H4 (cell line): ENCODE measurements around the gene PSEN2. TPM values are rescaled to one million over a fixed set of nuclear protein-coding genes. Genes with fewer than 3 reads are reported as not detected.

Experiments used
- DNase-seq: peaks from one replicate; pipeline ENCODE4 v3.0.0-alpha.2; 2015; ENCODE audit warnings: low spot score
- total RNA-seq: library from RNA; depleted of rRNA; stranded (reverse); fragments of >200 nt; shearing (Covaris generic); gene quantifications from 2 replicates; pipeline ENCODE4 v1.2.3, GENCODE V29; 2014

The PSEN2 gene
- total RNA-seq, 1 experiment from 2014 or later: 9.5 TPM

DNA sequence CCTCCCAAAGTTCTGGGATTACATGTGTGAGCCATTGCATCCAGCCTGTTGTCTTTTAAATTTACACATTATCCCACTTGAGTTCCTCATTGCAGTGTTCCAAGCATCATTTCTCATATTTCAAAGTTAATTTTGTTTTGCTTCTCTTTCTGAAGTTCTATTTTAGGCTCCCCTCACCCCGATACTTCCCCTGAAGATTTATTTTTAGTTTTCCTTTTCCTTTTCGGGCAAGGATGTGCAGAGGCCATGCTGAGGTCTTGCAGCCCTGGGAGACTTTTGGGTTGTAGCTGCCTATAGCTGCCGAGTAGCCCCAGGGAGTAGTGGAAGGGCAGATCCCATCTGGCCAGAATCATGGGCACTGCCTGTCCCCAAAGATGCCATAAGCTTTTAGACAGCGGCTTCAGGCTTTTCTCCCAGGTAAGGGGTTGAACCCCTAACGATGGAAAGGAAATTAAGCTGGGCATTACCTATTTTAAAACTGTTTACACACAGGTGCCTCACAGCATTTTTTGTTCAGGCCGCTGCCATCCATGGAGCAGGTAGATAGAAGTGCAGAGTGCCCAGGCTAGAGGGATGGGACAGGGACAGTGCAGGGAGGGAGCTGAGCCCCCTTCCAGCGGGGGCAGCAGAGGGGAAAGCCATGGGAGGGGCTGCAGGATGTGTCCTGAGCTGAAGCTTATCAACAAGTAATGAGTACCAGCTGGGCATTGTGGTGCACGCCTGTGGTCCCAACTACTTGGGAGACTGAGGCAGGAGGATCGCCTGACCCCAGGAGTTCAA is 15.9 kb downstream of the PSEN2 start:
- no peak for DNase-seq

DNA sequence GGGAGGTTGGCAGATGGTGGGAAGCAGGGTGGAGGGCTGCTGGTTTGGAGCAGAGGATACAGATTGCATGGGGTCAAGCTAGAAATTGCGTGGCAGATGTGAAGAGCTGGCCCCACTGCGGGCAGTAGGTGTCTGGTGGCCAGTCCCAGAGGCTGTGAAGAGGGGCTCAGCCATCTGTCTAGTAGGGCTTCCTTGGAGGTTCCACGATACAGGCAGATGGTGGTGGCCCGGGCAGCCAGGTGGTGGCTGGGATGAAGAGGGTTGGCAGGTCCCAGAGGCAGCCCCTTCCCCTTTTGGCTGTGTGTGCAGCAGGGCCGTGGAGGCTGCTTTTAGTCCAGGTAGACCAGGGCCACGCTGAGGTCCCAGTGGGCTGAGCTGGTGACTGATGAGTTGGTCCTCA is 16.6 kb downstream of the PSEN2 start:
- DNase-seq: no peak

DNA sequence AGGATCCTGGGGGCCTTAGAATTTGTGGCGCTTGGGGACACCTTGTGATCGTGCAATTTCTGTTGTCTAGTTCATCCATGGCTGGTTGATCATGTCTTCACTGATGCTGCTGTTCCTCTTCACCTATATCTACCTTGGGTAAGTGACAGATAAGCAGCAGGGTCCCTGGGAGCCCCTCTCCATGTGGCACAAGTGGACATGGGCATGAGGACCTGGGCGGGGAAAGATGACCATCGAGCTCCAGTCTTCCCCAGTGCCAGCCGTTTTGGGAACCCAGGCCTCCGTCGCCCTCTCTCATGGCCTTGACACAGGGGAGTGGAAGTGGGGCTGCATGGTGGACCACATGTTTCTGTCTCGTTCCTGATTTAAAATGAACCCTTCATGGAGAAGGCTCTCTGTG is 17.6 kb downstream of the PSEN2 start:
- DNase-seq: no peak

DNA sequence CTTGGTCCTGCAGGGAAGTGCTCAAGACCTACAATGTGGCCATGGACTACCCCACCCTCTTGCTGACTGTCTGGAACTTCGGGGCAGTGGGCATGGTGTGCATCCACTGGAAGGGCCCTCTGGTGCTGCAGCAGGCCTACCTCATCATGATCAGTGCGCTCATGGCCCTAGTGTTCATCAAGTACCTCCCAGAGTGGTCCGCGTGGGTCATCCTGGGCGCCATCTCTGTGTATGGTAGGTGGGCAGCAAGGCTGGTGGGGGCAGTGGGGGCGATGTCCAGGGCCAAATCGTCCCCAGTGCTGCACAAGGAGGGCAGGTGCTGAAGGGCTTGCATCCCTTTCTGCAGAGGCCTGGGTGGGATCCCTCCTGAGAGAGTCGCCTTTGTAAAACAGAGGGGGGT is 18.4 kb downstream of the PSEN2 start:
- DNase-seq: no peak

DNA sequence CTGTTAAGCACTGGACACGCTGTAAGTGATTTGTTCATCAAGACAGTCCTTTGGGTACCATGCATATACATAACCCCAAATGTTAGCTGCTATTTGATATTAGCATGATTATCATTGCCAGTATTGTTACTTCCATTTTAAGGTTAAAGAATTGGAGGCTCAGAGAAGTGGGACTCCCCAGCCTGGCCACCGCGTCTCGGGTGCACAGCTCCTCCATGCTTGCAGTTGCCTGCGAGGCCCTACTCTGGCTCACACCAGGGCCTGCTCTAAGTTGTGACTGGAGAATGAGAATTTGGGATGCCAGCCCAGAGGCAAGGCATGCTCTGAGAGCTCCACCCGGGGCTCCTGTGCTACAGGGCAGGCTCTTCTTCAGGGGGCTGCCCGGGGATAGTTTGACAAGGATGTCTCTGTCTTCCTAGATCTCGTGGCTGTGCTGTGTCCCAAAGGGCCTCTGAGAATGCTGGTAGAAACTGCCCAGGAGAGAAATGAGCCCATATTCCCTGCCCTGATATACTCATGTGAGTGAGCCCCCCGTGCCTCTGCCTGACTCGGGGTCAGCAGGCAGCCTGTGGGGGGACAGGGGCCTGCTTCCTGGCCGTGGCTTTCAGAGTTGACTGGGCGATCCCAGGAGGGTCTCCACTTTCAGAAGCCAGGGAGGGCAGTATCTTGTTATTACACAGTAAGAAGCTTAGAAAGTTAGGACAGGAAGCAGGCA is 19.4 kb downstream of the PSEN2 start:
- DNase-seq: no peak

DNA sequence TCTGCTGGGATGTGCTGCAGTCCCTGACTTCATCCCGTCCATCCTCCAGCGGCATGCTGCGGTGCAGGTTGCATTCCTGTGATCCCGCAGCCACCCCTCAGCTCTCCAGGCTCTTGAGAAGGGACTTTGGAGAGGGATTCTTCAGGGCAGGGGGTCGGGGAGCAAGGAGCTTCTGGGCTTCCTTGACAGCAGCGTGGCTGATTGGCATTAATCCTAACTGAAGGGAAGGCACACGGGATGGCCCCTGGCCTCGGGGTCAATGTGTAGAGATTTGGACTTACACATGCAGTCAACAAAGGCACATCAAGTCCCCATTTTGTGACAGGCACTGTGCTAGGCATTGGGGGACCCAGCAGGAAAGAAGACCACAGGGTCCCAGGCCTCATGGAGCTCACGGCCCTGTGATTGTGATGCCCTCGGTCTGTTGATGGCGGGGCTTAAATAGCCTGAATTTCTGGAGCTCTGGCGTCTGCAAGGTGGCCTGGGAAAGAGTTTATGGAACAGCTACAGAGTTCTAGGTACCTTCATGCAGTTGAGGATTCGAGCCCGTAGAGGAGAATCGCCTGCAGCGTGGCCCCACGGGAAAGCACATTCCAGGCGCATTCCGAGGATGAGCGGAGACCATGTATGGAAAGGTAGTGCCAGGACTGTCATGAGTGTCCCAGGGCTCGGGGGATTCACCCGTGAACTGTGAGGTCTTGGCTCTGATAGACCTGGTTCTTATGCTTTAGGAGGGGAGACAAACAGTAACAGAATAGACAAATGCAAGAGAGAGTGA is 20.1 kb downstream of the PSEN2 start:
- no peak for DNase-seq

DNA sequence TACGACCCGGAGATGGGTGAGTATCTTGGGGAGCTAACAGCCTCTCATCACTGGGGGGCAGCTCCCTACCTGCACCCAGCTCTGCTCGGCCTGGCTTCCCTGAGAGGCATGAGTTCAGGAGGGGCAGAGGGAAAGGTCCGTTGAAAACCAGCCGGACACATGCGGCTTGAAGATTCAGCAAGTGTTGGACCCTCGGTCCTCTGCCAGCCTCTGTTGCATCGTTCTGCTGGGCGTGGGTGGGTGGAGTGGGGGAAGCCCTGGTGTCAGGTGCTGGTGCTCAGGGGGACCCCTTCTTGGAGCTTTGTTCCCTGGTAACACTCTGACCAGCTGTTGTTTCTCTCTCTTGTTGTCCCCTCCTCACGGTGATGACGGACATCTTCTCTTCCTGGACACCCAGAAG is 20.9 kb downstream of the PSEN2 start:
- no peak for DNase-seq

DNA sequence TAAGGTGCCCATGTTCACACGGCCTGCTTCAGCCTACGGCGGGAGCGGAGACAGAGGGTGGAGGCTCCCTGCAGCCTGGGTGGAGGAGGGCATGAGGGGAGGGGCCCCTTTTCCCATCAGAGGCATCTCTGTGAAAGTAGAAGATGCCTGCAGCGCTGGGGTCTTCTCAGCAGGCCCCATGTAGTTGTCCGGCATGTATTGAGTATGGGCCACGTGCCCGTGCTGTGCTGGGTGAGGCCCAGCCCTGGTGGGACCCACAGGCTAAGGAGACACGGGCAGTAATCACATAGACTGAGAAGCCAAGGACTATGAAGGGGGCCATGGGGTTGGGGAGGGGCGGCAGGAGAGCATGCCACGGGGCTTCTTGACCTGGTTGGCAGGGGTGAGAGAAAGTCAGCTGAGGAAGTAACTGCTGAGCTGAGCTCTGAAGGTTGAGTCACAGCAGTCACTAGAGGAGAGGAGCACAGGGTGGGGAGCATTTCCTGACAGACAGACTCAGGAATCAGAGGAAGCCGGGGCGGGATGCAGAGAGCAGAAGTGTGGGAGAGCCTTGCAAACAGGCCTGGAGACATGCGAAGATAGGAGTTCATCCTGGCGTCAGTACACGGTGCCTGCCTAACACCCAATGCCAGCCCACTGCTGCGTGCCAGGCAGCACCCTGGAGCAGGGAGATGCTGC is 21.6 kb downstream of the PSEN2 start:
- no peak for DNase-seq

DNA sequence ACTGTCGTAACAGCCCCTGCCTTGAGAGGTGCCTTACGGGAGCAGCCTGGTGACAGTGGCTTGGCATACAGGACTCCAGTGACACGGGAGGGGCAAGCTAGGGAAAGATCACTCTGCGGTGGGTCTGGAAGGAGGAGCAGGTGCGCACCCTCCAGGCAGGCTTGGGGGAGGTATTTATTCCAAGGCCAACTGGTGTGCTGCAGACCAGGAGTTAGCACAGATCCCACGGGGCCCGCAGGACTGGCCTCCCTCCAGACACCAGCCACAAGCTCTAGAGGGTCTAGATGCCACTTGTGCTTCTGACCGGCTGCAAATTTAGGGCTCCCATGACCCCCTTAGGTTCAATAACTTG is 22.1 kb downstream of the PSEN2 start:
- DNase-seq: no peak

DNA sequence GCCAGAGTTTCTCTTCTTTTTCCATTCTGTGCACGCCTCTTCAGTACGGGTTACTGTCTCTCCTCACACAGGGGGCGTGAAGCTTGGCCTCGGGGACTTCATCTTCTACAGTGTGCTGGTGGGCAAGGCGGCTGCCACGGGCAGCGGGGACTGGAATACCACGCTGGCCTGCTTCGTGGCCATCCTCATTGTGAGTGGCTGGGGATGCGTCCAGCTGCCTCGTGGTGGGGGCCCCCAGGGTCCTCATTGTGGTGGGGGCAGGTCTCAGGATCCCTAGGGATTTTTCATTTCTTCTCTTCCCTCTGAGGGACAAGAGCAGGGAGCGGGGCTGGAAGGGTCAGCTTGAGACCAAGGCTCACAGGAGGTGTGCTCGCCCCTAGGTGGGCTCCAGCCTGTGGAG is 23.5 kb downstream of the PSEN2 start:
- no peak for DNase-seq

DNA sequence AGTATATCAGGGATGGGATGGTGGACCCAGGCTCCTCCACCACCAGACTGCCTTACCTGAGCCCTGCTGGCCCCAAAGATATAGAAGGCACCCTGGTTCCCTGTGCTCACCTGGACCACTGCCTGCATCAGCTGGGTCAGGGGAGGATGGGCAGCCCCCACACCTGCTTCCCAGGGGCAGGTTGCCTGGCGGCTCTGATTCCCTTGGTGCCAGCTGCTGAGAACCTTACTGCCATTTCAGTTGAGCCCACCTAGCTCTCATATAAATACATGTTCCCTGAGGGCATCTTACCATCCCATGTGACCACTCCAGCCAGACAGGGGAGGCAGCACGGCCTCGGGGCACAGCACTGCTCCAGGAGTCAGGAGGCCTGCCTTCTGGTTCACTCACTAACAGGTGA is 24.4 kb downstream of the PSEN2 start:
- DNase-seq: no peak

DNA sequence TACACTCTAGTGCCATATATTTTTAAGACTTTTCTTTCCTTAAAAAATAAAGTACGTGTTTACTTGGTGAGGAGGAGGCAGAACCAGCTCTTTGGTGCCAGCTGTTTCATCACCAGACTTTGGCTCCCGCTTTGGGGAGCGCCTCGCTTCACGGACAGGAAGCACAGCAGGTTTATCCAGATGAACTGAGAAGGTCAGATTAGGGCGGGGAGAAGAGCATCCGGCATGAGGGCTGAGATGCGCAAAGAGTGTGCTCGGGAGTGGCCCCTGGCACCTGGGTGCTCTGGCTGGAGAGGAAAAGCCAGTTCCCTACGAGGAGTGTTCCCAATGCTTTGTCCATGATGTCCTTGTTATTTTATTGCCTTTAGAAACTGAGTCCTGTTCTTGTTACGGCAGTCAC is 25.2 kb downstream of the PSEN2 start:
- DNase-seq: no peak

DNA sequence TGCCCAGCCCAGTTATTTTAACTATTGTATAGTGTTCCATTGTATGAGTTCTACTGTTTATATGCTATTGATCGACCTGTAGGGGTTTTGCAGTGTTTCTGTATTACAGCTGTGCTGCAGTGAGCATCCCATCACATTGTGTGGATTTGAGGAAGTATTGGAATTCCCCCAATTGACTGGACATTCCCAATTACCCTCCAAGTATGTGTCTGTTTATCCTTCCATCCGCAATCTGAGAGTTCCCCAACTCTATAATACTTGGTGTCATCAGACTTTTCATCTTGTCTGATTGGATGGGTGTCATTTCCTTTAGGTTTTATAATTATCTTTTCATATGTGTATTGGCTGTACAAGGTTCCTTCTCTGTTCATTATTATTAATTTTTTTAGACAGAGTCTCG is 27.8 kb downstream of the PSEN2 start:
- no peak for DNase-seq

DNA sequence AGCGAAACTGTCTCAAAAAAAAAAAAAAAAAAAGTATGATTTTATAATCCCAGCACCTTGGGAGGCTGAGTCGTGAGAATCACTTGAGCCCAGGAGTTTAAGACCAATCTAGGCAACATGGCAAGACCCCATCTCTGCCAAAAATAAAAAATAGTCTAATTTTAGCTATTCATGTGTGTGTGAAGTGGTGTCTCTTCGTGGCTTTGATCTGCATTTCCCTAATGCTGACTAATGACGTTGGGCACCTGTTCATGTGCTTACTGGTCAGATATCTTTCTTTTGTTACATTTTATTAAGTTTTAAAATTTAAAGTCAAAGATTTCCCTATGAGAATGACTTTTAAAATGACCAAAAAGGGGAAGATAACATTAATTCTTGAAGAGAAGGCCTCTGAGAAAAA is 31.0 kb downstream of the PSEN2 start:
- DNase-seq: no peak

DNA sequence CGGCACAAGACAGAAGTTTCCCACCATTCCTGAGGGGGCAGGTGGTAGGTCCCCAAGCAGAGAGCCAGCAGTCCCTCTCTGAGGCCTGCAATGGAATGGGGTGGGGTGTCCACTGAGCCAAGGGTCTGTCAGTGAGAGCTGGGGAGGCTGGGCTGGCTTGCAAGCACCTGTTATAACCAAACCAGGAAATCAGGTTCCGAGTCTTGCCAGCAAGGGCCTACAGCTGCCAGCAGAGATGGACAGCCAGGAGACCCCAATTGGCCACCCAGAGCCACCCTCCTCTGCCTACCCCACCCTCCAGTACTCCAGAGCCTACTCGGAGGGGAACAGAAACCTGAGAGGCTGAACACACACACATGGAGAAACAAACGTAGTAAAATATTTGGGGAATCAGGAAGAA is 32.2 kb downstream of the PSEN2 start:
- DNase-seq: no peak

DNA sequence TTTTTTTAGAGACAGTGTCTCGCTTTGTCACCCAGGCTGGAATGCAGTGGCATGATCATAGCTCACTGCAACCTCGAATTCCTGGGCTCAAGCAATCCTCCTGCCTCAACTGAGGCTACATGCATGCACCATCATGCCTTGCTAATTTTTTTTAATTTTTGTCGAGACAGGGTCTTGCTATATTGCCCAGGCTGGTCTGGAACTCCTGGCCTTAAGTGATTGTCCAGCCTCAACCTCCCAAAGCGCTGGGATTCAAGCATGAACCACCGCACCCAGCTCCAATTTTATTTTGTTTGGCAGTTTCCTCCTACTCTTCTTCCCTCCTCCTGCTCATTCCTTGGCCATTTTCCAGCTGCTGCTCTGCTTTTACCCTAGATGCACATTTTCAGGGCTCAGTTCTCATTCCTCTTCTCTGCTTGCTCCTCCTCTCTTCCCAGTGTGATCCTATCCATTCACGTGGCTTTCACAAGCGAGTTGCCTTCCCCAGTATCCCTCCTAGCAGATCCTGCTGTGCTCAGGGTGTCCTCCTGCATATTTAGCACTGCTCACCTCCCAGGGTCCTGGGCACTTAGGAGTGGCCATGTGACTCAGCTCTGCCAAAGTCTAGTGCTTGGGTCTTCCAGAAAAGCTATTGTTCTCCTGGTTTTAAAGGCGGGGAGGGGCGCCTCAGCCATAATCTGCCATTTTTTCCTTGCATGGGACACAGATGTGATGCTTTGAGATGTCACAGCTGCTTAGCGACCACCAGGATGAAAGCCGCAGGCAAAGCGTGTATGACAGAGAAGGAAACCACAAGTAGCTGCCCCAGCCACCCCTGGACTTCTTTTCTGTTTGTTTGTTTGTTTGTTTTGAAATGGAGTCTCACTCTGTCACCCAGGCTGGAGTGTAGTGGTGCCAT is 33.7 kb downstream of the PSEN2 start:
- DNase-seq: no peak

DNA sequence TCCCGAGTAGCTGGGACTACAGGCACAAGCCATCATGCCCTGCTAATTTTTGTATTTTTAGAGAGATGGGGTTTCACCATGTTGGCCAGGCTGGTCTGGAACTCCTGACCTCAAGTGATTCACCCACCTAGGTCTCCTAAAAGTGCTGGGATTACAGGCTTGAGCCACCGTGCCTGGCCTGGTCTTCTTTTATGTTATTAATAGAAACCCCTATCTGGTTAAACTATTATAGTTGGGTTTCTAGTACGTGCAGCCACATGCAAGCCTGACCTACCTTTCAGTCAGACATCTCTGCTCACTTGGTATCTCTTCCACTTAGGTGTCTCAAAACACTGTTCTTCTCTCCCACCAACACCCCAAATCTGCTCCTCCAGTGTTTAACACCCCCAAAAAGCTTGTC is 34.4 kb downstream of the PSEN2 start:
- no peak for DNase-seq

DNA sequence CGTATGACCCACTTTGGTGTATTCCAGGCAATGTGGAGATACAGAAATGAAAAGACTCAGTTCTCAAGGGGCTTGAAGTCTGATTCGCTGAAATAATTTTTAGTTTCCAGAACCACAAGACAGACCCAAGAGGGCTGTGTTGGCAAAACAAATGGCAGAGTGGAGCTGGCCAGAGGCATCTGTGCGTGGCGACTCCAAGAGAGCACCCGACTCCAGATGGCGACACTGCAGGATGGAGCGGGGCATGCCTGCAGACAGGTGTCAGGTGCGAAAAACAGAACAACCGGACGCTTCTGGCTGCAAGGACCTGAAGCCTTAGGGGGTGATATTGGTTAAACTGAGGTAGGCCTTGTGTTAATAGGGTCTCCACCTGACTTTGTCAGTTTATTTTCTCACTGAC is 38.0 kb downstream of the PSEN2 start:
- no peak for DNase-seq

DNA sequence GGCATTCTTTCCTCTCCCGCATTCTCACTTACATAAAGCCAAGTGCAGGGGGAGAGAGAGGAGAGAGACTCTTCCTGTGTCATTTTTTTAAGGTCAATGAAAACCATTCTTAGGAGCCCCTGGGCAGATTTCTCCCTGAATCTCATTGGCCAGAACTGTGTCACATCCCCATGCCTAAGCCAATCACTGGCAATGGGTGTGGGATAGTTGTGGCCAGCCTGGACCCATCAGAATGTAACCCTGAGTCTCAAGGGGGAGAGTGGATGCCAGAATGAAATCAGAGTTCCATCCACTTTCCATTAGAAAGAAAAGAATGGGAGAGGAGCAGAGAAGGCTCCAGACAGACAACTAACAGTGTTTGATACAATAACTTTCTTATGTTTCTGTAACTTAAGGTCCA is 38.5 kb downstream of the PSEN2 start:
- no peak for DNase-seq

DNA sequence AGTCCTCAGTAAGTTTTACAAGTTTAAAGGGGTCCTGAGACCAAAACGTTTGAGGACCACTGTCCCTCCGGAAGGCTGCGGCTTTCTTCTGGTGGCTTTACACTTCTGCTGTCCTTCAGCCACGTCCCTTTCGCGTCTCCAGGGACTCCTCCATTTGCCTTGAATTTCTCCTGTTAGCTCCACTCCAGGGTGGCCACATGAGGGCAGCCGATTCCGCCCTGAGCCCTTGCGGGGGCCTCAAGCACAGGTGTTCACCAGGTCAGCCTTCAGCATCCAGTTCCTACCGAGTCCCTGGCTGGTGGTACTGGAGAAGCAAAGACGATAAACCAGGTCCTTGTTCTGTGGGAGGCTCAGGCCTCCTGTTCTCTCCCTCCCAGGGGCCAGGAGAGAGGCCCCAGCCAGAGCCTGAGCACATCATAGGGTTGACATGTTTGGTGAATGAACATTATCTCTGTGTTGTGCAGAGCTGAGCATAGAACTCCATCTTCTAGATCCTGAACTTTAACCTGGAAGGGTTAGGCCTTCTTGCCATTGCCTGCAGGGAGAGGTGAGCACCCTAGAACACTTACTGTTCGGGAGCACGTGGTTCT is 42.3 kb downstream of the PSEN2 start:
- no peak for DNase-seq

DNA sequence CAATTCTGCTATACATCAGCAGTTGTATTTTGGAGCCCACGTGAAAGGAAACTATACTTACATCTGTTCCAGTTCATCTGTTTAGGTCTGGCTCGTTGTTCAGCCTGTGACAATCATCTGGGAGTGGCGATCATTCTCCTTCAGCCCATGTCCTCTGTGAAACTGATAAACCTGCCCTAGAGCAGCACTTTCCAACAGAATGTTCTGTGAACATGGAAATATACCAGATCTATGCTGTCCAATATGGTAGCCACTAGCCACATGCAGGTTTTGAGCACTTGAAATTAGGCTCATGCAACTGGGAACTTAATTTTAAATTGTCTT is 45.2 kb downstream of the PSEN2 start:
- no peak for DNase-seq
